Heart left ventricle (tissue), 16 donors: ENCODE measurements around the gene SFT2D3. TPM values are rescaled to one million over a fixed set of nuclear protein-coding genes. Genes with fewer than 3 reads are reported as not detected.

Experiments used
- ATAC-seq, 4 donors: fragments of 200-7000 bp; cut with Tn5 transposase; one replicate each; pipeline ENCODE4 v1.9.1; 2020 to 2022; ENCODE audit warnings: moderate library complexity in 4 of 4, mild to moderate bottlenecking in 3 of 4, moderate number of reproducible peaks in 1 of 4
- DNase-seq, 5 donors: peaks; one replicate each; pipeline ENCODE4 v3.0.0-alpha.2; 2020
- H3K27ac ChIP-seq, 12 donors: fragments of 200-600 bp; sonication (generic) in 4 of 12; one replicate each; pipeline versions ENCODE4 v1.5.0 to v1.8.0; 2016 to 2022; ENCODE audit warnings: mild to moderate bottlenecking in 2 of 12
- H3K27me3 ChIP-seq, 9 donors: fragments of 200-600 bp; sonication (generic) in 2 of 9; one replicate each; pipeline versions ENCODE4 v1.5.1 to v1.8.0; 2016 to 2022; ENCODE audit warnings: mild to moderate bottlenecking in 3 of 9
- H3K36me3 ChIP-seq, 9 donors: fragments of 200-600 bp; sonication (generic) in 2 of 9; one replicate each; pipeline versions ENCODE4 v1.5.0 to v1.8.0; 2018 to 2022; ENCODE audit warnings: mild to moderate bottlenecking in 2 of 9
- H3K4me1 ChIP-seq, 12 donors: fragments of 200-600 bp; sonication (generic) in 4 of 12; one replicate each; pipeline versions ENCODE4 v1.5.0 to v1.8.0; 2016 to 2022; ENCODE audit warnings: mild to moderate bottlenecking in 3 of 12
- H3K4me3 ChIP-seq, 12 donors: fragments of 200-600 bp; sonication (generic) in 4 of 12; one replicate each; pipeline versions ENCODE4 v1.5.0 to v1.8.0; 2017 to 2022; ENCODE audit warnings: mild to moderate bottlenecking in 9 of 12, moderate library complexity in 4 of 12
- H3K9me3 ChIP-seq, 12 donors: fragments of 200-600 bp; sonication (generic) in 4 of 12; one replicate each; pipeline versions ENCODE4 v1.5.0 to v1.8.0; 2016 to 2022; ENCODE audit warnings: mild to moderate bottlenecking in 1 of 12
- POLR2A ChIP-seq, 2 donors: fragments of 450-650 bp; IDR thresholded peaks; one replicate each; pipeline ENCODE4 v1.6.1; 2017; ENCODE audit warnings: antibody characterized with exemption in 2 of 2, mild to moderate bottlenecking in 2 of 2, moderate library complexity in 2 of 2
- WGBS, 4 donors: extraction: QIAGEN DNeasy Blood & Tissue Kit in 2 of 4; methylation state at CpG; one replicate each; pipeline versions ENCODE4 v1.1.5 to v1.1.7; 2013 to 2018; 5-methylcytosine and 5-hydroxymethylcytosine counted together
- intact Hi-C, 10 donors: fragments of 100-400 bp; cut with DNase I; formaldehyde crosslinking; loops; one replicate each; pipeline versions ENCODE4 v1.11.1 to v1.14.2; 2022
- polyA plus RNA-seq, 2 donors: library from polyadenylated mRNA; stranded (reverse); fragments of 200-250 nt; gene quantifications; one replicate each; pipeline ENCODE4 v1.2.3, GENCODE V29; 2013
- total RNA-seq, 9 donors: library from RNA; depleted of rRNA in 2 of 9; stranded (reverse); fragments of >200 nt in 2 of 9; fragmentation: NEBNext Ultra II Directional in 3 of 9; extraction: Animal tissue kit (Norgen Biotek cat#: 25700) in 3 of 9; gene quantifications; one replicate each; pipeline versions ENCODE4 v1.1.0 to v1.2.4, GENCODE V29; 2016 to 2023
- TF ChIP-seq, protein P1 (sequence below), 12 donors: fragments of 200-600 bp; sonication (generic) in 4 of 12; IDR thresholded peaks; one replicate each; pipeline versions ENCODE4 v1.5.0 to v1.8.0; 2018 to 2022; ENCODE audit warnings: antibody characterized with exemption in 12 of 12, mild to moderate bottlenecking in 5 of 12
- donor health status: ischemic (EF 13 %, LVEDD 7.1; RV severe dilation, severe dysfunction).
- donor health status: healthy with polysubstance abuse.
- donor health status: DM: no; HTN: yes; CAD: no.
- donor health status: DM: no; HTN: no; CAD: no.
- donor health status: ischemic (EF 25% LVEDD 6.9; RV normal size, moderate dysfunction).
- donor health status: ischemic (EF 25% LVEDD 5.7; RV mildly dilated, moderate dysfunction).
- donor health status: healthy.
- donor health status: DM: yes; HTN: yes; CAD: no.
- donor health status: ischemic (EF 35%, LVEDD 5.7; RV mildly dilated, moderate dysfunction).
- donor health status: nonischemic (EF 11% LVEDD 7.7; RV severe dilation, severe dysfunction).
- donor health status: DM: yes; HTN: yes; CAD: no.
- donor health status: PGD.
- donor health status: ischemic (EF 29% LVEDD 5.4; RV normal size, mild dysfunction).
- donor health status: nonischemic (EF 23%, LVEDD 6.1; RV moderate dilation, normal function).

Gene SFT2D3
- total and polyA plus RNA-seq, 11 donors = 2.4 to 5.2 (median 3.6) TPM

DNA sequence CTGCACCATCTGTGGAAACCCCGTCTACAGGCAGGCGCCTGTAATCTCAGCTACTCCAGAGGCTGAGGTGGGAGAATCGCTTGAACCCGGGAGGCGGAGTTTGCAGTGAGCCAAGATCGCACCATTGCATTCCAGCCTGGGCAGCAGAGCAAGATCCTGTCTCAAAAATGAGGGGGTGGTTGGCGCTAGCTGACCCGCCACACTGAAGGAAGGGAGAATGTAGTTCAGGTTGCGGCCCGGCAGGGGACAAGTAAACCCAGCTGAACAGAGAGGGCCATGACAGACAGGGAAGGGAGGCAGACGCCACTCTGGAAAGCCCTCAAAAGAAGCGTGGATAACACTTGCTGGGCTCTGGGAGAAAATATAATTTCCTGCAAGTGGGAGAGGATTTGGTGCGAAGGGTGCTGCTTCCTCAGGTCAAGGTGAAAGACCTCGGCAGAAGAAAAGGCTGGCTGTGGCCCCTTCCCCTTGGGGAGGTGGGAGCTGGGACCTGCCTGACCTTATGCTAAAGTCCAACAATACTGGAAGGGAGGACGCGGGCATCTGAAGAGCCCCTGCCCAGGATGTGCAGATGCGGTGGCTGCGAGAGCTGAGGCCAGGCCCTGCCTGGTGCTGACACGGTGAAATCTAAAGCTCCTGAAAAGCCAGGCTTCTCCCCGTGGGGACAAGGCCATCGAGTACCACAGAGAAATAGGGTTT, 3.7 kb upstream of the SFT2D3 start:
- no peak for TF ChIP-seq POLR2A (IDR thresholded peaks at IDR 0.05)
- TF ChIP-seq, protein P1, sequence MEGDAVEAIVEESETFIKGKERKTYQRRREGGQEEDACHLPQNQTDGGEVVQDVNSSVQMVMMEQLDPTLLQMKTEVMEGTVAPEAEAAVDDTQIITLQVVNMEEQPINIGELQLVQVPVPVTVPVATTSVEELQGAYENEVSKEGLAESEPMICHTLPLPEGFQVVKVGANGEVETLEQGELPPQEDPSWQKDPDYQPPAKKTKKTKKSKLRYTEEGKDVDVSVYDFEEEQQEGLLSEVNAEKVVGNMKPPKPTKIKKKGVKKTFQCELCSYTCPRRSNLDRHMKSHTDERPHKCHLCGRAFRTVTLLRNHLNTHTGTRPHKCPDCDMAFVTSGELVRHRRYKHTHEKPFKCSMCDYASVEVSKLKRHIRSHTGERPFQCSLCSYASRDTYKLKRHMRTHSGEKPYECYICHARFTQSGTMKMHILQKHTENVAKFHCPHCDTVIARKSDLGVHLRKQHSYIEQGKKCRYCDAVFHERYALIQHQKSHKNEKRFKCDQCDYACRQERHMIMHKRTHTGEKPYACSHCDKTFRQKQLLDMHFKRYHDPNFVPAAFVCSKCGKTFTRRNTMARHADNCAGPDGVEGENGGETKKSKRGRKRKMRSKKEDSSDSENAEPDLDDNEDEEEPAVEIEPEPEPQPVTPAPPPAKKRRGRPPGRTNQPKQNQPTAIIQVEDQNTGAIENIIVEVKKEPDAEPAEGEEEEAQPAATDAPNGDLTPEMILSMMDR (IDR thresholded peaks at IDR 0.05) = no peak
- H3K36me3 ChIP-seq = no peaks in the 10 kb centered on the region
- 94 to 96% (median 95%) methylated on average over 21 of the region's 21 CpGs for WGBS, 4 donors
- no peak for DNase-seq
- intact Hi-C loops = loop anchor here in 7 of 10 donors (5.0 to 10.0 kb wide), 5 partner anchors 50 to 170 kb away; partner anchors contain the start of genes GPR17 (in 2 of the 7) and IWS1 (in 1 of the 7)
- H3K4me3 ChIP-seq = no peak overlapping the region
- peaks cover 0 to 27% (median 15%) of the 10 kb centered on the region in 12 donors for H3K4me1 ChIP-seq
- no peak overlapping the region for H3K27ac ChIP-seq
- H3K27me3 ChIP-seq = no peaks in the 10 kb centered on the region
- ATAC-seq = no peak
- H3K9me3 ChIP-seq = no peaks in the 10 kb centered on the region

- TF ChIP-seq, protein P1 (IDR thresholded peaks at IDR 0.05) = no peak
- no peak for TF ChIP-seq POLR2A (IDR thresholded peaks at IDR 0.05)
- Histone ChIP-seq H3K4me1 (peaks cover 0 to 38% (median 23%) of the 10 kb centered on the region in 12 donors), H3K27ac (no peak overlapping the region), H3K4me3 (no peak overlapping the region), H3K27me3 (no peaks in the 10 kb centered on the region), H3K9me3 (no peaks in the 10 kb centered on the region), H3K36me3 (peaks cover 0 to 5% (median 0%) of the 10 kb centered on the region in 9 donors)
- DNase-seq (no peak), ATAC-seq (no peak)
- intact Hi-C loops = loop anchor here in 7 of 10 donors (5.0 to 10.0 kb wide), 5 partner anchors 51 to 171 kb away; partner anchors contain the start of genes GPR17 (in 2 of the 7) and IWS1 (in 1 of the 7)
- WGBS, 4 donors = 94 to 97% (median 96%) methylated on average over 27 of the region's 27 CpGs
Observed at GRCh38 chr2:127698553-127699355, 2.5 kb upstream of the SFT2D3 start.

GRCh38 chr2:127700527-127701192, 637 bp upstream of the SFT2D3 start:
- intact Hi-C loops = loop anchor here in 9 of 10 donors (5.0 to 10.0 kb wide), 7 partner anchors 48 to 186 kb away; partner anchors contain the start of genes IWS1 (in 4 of the 9), POLR2D (in 4 of the 9) and WDR33 (in 3 of the 9)
- TF ChIP-seq POLR2A (IDR thresholded peaks at IDR 0.05) = no peak
- TF ChIP-seq, protein P1 (IDR thresholded peaks at IDR 0.05) = no peak

More at GRCh38 chr2:127700527-127701192, 637 bp upstream of the SFT2D3 start:
- no peaks in the 10 kb centered on the region for H3K27me3 ChIP-seq
- H3K4me3 ChIP-seq = peak overlapping the region; percentile 39 to 88 (median 69)
- H3K4me1 ChIP-seq = peaks cover 0 to 49% (median 38%) of the 10 kb centered on the region in 12 donors
- WGBS, 4 donors = 47 to 57% (median 50%) methylated on average over 17 of the region's 17 CpGs
- ATAC-seq = peak; percentile 9 to 38 (median 30)
- H3K9me3 ChIP-seq = no peaks in the 10 kb centered on the region
- peak; percentile 43 to 82 (median 68) for DNase-seq
- H3K36me3 ChIP-seq = peaks cover 0 to 20% (median 4%) of the 10 kb centered on the region in 9 donors
- peak overlapping the region; percentile 90 to 99 (median 96) for H3K27ac ChIP-seq
